Activated T-cell treated with anti-CD3 and anti-CD28 coated beads, Interleukin-2, amount 50 U/mL, for 24 hours (primary cell): ENCODE measurements around the gene OST4.

Experiments used
- DNase-seq: peaks from one replicate; pipeline ENCODE4 v3.0.0-alpha.2; 2020
- H3K27ac Mint-ChIP-seq: 2 replicates; pipeline ENCODE4 v1.8.0; 2020; ENCODE audit warnings: mild to moderate bottlenecking, mixed read lengths
- H3K27me3 Mint-ChIP-seq: 2 replicates; pipeline ENCODE4 v1.8.0; 2020; ENCODE audit warnings: mixed read lengths
- H3K36me3 Mint-ChIP-seq: 2 replicates; pipeline ENCODE4 v1.8.0; 2020; ENCODE audit warnings: low read depth, mixed read lengths
- H3K4me1 Mint-ChIP-seq: 2 replicates; pipeline ENCODE4 v1.8.0; 2020; ENCODE audit warnings: low read depth, mixed read lengths
- H3K4me3 Mint-ChIP-seq: 2 replicates; pipeline ENCODE4 v1.8.0; 2020; ENCODE audit warnings: mild to moderate bottlenecking, moderate library complexity, mixed read lengths
- H3K9me3 Mint-ChIP-seq: 2 replicates; pipeline ENCODE4 v1.8.0; 2020; ENCODE audit warnings: mixed read lengths

The OST4 gene

GRCh38 chr2:27086090-27086723 lies 14.8 kb upstream of the OST4 start:
- Mint-ChIP-seq H3K9me3 (no peaks in the 10 kb centered on the region), H3K27me3 (no peaks in the 10 kb centered on the region), H3K36me3 (no peaks in the 10 kb centered on the region), H3K4me1 (peaks cover 28% of the 10 kb centered on the region), H3K27ac (peak overlapping the region; percentile 91), H3K4me3 (peak overlapping the region; percentile 84)
- peak; percentile 100 for DNase-seq

- Mint-ChIP-seq H3K9me3 (no peaks in the 10 kb centered on the region), H3K36me3 (no peaks in the 10 kb centered on the region), H3K4me3 (peak overlapping the region; percentile 84), H3K27ac (peak overlapping the region; percentile 64), H3K4me1 (peaks cover 33% of the 10 kb centered on the region), H3K27me3 (no peaks in the 10 kb centered on the region)
- DNase-seq: peak; percentile 72
These were observed 14.2 kb upstream of the OST4 start for GRCh38 chr2:27085673-27086089.

- Mint-ChIP-seq H3K36me3 (no peaks in the 10 kb centered on the region), H3K27ac (peak overlapping the region; percentile 64), H3K9me3 (no peaks in the 10 kb centered on the region), H3K4me1 (peaks cover 37% of the 10 kb centered on the region), H3K4me3 (peak overlapping the region; percentile 84), H3K27me3 (no peaks in the 10 kb centered on the region)
- no peak for DNase-seq
These were observed 13.7 kb upstream of the OST4 start for GRCh38 chr2:27085062-27085672.

- DNase-seq: no peak
- H3K27ac Mint-ChIP-seq: no peak overlapping the region
- H3K27me3 Mint-ChIP-seq: no peaks in the 10 kb centered on the region
- no peaks in the 10 kb centered on the region for H3K36me3 Mint-ChIP-seq
- H3K9me3 Mint-ChIP-seq: no peaks in the 10 kb centered on the region
- H3K4me3 Mint-ChIP-seq: peak overlapping the region; percentile 84
- peaks cover 39% of the 10 kb centered on the region for H3K4me1 Mint-ChIP-seq
These were observed 13.0 kb upstream of the OST4 start for GRCh38 chr2:27084297-27085061.

GRCh38 chr2:27083410-27084296 lies 12.2 kb upstream of the OST4 start:
- H3K36me3 Mint-ChIP-seq: no peaks in the 10 kb centered on the region
- DNase-seq: no peak
- H3K9me3 Mint-ChIP-seq: no peaks in the 10 kb centered on the region
- H3K27ac Mint-ChIP-seq: no peak overlapping the region
- no peaks in the 10 kb centered on the region for H3K27me3 Mint-ChIP-seq
- H3K4me1 Mint-ChIP-seq: peaks cover 39% of the 10 kb centered on the region
- H3K4me3 Mint-ChIP-seq: no peak overlapping the region

- no peak for DNase-seq
- Mint-ChIP-seq H3K27ac (no peak overlapping the region), H3K4me1 (peaks cover 39% of the 10 kb centered on the region), H3K9me3 (no peaks in the 10 kb centered on the region), H3K4me3 (no peak overlapping the region), H3K27me3 (no peaks in the 10 kb centered on the region), H3K36me3 (no peaks in the 10 kb centered on the region)
These were observed 11.4 kb upstream of the OST4 start for GRCh38 chr2:27082773-27083409.

- Mint-ChIP-seq H3K27me3 (no peaks in the 10 kb centered on the region), H3K36me3 (no peaks in the 10 kb centered on the region), H3K4me1 (peaks cover 33% of the 10 kb centered on the region), H3K27ac (peak overlapping the region; percentile 95), H3K4me3 (no peak overlapping the region), H3K9me3 (no peaks in the 10 kb centered on the region)
- no peak for DNase-seq
These were observed 10.7 kb upstream of the OST4 start for GRCh38 chr2:27081984-27082772.

- Mint-ChIP-seq H3K27me3 (no peaks in the 10 kb centered on the region), H3K27ac (peak overlapping the region; percentile 95), H3K4me1 (peaks cover 33% of the 10 kb centered on the region), H3K36me3 (no peaks in the 10 kb centered on the region), H3K4me3 (no peak overlapping the region), H3K9me3 (no peaks in the 10 kb centered on the region)
- DNase-seq: no peak
These were observed 9.1 kb upstream of the OST4 start for GRCh38 chr2:27080603-27080936.

- no peak overlapping the region for H3K4me3 Mint-ChIP-seq
- no peaks in the 10 kb centered on the region for H3K9me3 Mint-ChIP-seq
- H3K36me3 Mint-ChIP-seq: no peaks in the 10 kb centered on the region
- peaks cover 33% of the 10 kb centered on the region for H3K4me1 Mint-ChIP-seq
- no peak for DNase-seq
- peak overlapping the region; percentile 81 for H3K27ac Mint-ChIP-seq
- no peaks in the 10 kb centered on the region for H3K27me3 Mint-ChIP-seq
These were observed 8.7 kb upstream of the OST4 start for GRCh38 chr2:27080140-27080469.

GRCh38 chr2:27079233-27080139 lies 8.0 kb upstream of the OST4 start:
- Mint-ChIP-seq H3K9me3 (no peaks in the 10 kb centered on the region), H3K4me1 (peaks cover 36% of the 10 kb centered on the region), H3K4me3 (no peak overlapping the region)

GRCh38 chr2:27078267-27079194 lies 7.1 kb upstream of the OST4 start, which contains the start of gene EMILIN1:
EMILIN1 (plus strand) TSS chr2:27078615; CDS start chr2:27079066, 451 bp downstream.
- Mint-ChIP-seq H3K27me3 (no peaks in the 10 kb centered on the region), H3K9me3 (no peaks in the 10 kb centered on the region), H3K36me3 (no peaks in the 10 kb centered on the region), H3K27ac (no peak within 1 kb of the TSS), H3K4me1 (peaks cover 46% of the 10 kb centered on the region), H3K4me3 (no peak within 1 kb of the TSS)
- DNase-seq: no peak

More at GRCh38 chr2:27079233-27080139, 8.0 kb upstream of the OST4 start:
- no peaks in the 10 kb centered on the region for H3K27me3 Mint-ChIP-seq
- peak overlapping the region; percentile 81 for H3K27ac Mint-ChIP-seq
- DNase-seq: no peak
- no peaks in the 10 kb centered on the region for H3K36me3 Mint-ChIP-seq

- H3K27ac Mint-ChIP-seq: no peak overlapping the region
- no peaks in the 10 kb centered on the region for H3K9me3 Mint-ChIP-seq
- H3K36me3 Mint-ChIP-seq: no peaks in the 10 kb centered on the region
- no peak for DNase-seq
- no peaks in the 10 kb centered on the region for H3K27me3 Mint-ChIP-seq
- H3K4me1 Mint-ChIP-seq: peaks cover 55% of the 10 kb centered on the region
- H3K4me3 Mint-ChIP-seq: no peak overlapping the region
These were observed 5.8 kb upstream of the OST4 start for GRCh38 chr2:27077231-27077630.
